ENCODE results near the gene GGT6.

- no peak for TF ChIP-seq ZC3H4 (CRISPR knock-in tag; IDR thresholded peaks at IDR 0.05; ENCODE audit: borderline replicate concordance)
- TF ChIP-seq TCF7L2 (IDR thresholded peaks at IDR 0.05; ENCODE audit: low read depth, low read length), result no peak
- TF ChIP-seq ZBTB37 (CRISPR knock-in tag; IDR thresholded peaks at IDR 0.05), result peak; percentile 53; the same call in 1 of the 2 replicates
- no peak for TF ChIP-seq ZNF7 (CRISPR knock-in tag; IDR thresholded peaks at IDR 0.05)
- TF ChIP-seq SMARCE1 (IDR thresholded peaks at IDR 0.05; ENCODE audit: borderline replicate concordance), result no peak
- no peak for TF ChIP-seq ZNF10 (CRISPR knock-in tag; IDR thresholded peaks at IDR 0.05; ENCODE audit: borderline replicate concordance, low read depth)
- TF ChIP-seq, protein P1, sequence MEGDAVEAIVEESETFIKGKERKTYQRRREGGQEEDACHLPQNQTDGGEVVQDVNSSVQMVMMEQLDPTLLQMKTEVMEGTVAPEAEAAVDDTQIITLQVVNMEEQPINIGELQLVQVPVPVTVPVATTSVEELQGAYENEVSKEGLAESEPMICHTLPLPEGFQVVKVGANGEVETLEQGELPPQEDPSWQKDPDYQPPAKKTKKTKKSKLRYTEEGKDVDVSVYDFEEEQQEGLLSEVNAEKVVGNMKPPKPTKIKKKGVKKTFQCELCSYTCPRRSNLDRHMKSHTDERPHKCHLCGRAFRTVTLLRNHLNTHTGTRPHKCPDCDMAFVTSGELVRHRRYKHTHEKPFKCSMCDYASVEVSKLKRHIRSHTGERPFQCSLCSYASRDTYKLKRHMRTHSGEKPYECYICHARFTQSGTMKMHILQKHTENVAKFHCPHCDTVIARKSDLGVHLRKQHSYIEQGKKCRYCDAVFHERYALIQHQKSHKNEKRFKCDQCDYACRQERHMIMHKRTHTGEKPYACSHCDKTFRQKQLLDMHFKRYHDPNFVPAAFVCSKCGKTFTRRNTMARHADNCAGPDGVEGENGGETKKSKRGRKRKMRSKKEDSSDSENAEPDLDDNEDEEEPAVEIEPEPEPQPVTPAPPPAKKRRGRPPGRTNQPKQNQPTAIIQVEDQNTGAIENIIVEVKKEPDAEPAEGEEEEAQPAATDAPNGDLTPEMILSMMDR (CRISPR knock-in tag; IDR thresholded peaks at IDR 0.05), result peak; percentile 36; the same call in 1 of the 2 replicates
- TF ChIP-seq EP300 (IDR thresholded peaks at IDR 0.05; ENCODE audit: low read depth in 2 of 2, low read length in 2 of 2), result no peak
- TF ChIP-seq EP300 (CRISPR knock-in tag; IDR thresholded peaks at IDR 0.05; ENCODE audit: borderline replicate concordance), result no peak
- peak; percentile 41; the same call in 1 of the 2 replicates for TF ChIP-seq HDAC2 (CRISPR knock-in tag; IDR thresholded peaks at IDR 0.05)
- no peak; the same call in 1 of the 2 replicates for TF ChIP-seq ZNF468 (CRISPR knock-in tag; IDR thresholded peaks at IDR 0.05)
These were observed 5.2 kb downstream of the GGT6 start, which contains the start of gene MYBBP1A for GRCh38 chr17:4554997-4555799.
